GM19351 (cell line): ENCODE measurements around the gene EIF4A2.
"Not testable (repeated sequence)": the region's sequence is repeated elsewhere in the genome, so short reads cannot be mapped to it uniquely, and the experiment has no call there.

Experiments used
- ATAC-seq: cut with Tn5 transposase; IDR thresholded peaks from one replicate; pipeline ENCODE4 v1.9.1; 2021; ENCODE audit warnings: mild to moderate bottlenecking, moderate library complexity; ENCODE audit not compliant: unreplicated experiment

Gene EIF4A2

DNA sequence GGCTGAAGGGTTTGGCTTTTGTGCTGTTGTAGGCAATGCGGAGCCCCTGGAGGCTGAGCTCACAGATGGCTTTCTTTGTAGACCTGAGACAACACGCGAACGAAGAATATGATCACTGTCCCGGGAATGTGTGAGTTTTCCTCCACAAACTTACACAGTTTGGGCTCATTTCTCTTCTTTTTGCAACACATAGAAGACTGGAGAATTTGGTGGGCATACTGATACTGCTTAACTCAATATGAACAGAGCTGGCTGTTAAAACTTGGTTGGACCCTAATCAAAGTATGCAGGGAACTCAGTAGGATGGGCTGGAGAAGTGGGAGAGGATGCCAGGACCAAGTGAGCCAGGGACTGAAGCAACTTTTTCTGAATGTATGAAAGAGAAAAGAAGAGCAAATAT lies 35.1 kb downstream of the EIF4A2 start:
- no peak for ATAC-seq

DNA sequence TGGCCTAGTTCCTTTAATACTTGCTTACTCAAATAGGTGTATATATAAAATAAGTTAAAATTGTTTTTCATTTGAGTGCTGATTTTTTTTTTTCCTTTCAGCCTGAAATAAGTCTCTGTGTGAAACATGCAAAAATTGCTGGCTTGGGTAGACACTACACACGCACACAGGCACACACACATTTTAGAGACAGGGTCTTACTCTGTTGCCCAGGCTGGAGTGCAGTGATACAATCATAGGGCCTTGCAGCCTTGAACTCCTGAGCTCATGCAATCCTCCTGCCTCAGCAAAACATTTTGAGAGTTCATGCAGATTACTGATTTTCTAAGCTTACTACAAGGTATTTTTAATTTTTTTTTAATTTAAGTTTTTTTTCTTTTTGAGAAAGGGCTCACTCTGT lies 35.6 kb downstream of the EIF4A2 start:
- no peak for ATAC-seq

DNA sequence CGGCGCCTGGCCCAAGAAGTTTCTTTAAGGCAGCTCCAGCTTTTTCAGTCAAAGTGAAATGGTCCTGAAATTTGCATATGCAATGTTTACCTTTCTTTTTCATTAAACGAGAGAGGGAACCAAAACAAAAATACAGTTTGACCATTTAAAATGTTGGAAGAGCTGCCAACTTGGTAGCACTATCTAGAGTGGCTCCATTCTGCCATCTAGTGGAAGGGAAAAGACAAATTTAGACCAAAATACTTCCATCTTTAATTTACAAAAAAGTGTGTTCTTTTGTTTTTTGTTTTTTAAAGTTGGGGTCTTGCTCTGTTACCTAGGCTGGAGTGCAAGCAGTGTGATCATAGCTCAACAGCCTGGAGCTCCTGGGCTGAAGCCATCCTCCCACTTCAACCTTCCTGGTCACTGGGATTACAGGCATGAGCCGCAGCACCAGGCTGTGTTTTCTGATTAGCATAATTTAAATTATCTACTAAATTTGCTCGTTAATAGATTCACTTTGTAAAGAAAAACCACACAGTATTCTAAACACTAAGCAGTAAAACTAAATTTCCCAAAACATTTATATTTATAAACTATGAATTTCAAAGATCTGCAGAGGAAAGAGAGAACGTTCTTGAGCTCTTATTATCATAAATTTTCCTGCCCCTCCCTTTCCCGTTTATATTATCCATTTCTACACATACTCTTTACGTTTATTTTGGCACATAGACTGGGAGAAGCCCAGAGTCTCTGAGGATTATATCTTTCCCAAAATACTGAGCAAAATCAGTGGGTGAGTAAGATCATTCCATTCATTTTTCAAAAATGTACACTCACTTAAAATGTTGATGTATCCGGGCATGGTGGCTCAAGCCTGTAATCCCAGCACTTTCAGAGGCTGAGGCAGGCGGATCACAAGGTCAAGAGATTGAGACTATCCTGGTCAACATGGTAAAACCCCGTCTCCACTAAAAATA lies 38.3 kb downstream of the EIF4A2 start:
- ATAC-seq: no peak

DNA sequence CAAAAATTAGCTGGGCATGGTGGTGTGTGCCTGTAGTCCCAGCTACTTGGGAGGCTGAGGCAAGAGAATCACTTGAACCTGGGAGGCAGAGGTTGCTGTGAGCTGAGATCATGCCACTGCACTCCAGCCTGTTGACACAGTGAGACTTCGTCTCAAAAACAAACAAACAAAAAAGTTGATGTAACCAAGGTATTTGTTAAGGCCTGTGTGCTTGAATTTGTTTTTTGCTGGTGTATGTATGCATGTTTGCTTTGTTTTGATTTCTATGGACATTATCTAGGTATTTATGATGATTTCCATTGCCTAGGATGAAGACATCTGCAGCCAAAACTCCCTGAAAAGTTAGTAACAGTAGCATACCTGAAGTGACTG lies 39.0 kb downstream of the EIF4A2 start:
- not testable (repeated sequence) for ATAC-seq

DNA sequence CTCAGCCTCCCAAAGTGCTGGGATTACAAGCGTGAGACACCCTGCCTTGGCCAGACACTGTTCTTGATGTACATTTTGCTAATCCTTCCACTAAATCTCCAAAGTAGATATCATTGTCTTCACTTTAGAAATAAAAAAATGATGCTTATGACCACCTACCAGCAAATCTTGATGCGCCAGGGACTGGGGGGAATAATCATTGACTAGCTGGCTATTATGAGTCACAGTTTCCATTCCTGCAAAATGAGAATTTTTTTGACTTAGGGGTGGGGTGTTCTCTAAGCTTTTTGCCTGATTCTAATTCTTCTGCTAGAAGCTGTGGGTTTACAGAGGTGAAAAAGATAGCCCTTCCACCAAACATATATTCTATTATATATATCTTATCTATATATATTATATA lies 40.0 kb downstream of the EIF4A2 start:
- no peak for ATAC-seq

DNA sequence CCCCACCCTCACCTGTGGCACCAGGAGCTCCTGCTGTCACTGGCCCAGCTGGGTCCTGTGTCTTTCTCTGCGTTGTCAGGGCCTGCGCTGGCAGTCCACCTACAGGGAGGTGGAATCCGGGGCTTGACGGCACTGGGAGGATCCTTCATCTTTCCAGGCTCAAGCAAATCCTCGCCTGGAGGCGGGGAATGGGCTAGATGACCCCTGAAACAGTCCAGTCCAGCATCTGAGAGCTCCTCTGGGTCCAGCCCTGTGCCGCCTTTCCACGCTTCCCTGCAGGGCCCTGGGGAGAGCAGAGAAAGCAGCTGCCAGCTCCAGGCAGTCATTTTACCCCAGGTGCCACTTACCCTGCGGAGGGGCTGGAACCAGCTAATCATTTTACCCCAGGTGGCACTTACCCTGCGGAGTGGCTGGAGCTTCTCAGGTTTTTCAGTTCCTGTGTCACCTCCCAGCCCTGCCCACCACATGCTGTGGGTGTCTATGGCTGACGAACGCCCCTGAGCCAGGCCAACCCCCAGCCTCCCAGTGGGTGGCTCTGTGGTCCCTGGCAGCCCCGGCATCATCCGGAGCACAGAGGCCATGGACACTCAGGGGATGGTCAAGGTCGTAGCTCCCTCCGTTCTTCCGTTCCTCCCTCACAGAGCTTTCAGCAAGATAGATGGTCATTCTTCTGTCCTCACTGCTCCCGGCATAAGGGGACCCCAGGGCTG lies 41.2 kb downstream of the EIF4A2 start:
- ATAC-seq: no peak

DNA sequence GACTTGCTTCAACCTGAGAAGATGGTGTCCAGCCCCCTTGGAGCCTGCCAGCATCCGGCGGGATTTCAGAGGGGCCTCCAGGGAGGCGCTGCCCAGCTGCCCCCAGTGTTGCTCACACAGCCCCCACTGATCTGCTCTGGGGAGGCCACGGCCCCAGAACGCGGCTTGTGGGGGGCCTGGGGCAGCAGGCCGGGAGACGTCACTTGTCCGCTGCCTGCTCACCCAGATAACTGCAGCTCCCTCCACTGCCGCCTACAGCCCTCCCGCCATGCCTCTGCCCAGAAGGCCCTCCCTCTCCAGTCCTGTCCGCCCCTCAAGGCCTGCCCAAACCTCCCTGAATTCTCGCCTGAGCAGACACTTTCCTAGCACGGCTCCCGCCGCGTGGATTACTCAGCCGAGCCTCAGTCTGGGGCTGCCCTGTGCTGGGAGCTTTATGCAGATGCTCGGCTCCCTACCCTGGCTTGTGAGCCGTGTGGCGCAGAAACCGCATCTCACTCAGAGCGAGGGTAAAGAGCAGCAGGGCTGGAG lies 42.0 kb downstream of the EIF4A2 start:
- no peak for ATAC-seq

DNA sequence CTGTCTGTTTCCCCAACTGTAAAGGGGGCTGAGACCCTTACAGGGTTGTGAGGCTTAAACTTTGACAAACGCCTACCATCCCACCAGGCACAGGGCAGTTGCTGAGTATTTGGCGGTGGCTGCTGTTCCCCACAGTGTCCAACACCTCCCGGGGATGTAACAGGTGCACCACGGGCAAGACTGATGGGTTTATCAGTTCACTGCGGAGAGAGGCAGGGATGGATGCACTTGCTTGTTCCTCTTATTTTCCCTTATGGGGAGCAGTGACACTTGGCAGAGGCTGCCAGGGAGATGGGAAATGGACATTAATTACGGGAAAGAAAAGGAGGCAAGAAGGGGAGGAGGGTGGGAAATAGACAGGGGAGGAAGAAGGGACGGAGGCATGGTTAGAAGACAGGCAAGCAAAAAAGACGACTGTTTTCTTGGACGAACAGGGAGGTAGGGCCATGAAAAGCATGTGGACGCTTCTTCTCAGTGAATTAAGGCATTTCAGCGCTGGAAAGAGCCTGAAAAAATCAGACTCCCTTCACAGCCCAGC lies 42.6 kb downstream of the EIF4A2 start:
- ATAC-seq: no peak

DNA sequence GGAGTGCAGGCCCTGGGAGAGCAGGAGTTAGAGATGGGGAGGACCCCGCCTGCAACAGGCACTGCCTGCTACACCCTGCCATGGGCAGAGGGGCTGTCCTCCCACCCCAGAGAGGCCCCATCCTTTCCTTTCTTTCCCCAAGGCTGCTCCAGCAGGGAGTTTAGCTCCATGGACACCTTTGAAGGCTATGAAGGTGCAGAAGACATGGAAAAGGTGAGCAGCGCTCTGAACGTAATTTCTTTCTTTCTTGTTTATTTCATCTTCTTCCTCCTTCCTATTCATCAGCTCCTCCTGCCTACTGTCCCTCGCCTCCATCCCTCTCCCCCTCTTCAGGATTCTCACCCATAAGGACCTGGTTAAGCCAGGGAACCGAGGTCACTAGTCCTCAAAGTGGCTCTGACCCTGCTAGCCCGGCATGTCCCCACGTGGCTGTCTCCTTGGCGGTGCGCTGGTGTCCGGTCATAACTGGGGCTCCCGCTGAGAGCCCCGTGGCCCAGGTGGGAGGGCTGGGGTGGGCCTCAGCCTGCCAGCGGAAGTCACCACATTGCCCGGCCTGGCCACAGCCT lies 43.1 kb downstream of the EIF4A2 start:
- no peak for ATAC-seq

DNA sequence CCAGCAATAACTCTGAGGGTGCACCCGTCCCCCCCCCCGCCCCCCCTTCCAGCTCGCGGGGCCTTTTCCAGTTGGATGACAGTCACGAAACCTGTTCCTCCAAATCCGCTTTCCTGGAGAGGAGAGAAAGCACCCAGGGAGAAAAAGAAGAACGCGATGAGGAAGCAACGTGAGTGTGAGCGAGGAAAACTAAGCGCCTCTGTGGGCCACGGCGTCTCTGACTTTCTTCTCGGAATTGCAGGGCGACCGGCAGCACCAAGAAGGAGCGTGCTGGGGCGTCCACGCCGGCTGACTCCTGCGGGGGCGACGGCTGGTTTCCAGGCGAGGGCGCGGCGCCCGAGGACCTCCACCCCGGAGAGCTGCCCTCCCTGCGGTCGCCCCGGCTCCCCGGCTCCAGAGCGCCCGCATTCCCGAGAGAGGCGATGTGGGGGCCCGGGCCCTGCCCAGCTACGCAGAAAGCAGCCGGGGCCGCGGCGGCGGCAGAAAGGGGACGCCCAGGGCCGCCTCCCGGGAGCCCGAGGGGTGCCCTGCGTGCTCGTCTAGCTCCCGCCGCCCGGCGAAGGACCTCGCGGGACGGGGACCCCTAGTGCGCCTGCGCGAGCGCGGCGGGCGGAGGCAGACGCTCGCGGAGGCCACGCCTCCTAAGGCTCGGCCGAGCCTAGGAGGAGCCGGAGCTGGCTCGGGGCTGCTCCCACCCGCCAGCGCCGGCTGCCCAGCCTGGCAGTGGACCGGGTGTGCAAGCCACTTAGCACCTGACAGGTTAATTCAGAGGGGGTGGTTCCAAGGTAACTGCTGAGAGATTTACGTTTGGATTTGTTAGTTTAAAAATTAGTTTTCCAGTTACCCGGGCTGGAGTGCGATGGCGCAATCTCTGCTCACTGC lies 43.8 kb downstream of the EIF4A2 start:
- peak; percentile 83 for ATAC-seq

DNA sequence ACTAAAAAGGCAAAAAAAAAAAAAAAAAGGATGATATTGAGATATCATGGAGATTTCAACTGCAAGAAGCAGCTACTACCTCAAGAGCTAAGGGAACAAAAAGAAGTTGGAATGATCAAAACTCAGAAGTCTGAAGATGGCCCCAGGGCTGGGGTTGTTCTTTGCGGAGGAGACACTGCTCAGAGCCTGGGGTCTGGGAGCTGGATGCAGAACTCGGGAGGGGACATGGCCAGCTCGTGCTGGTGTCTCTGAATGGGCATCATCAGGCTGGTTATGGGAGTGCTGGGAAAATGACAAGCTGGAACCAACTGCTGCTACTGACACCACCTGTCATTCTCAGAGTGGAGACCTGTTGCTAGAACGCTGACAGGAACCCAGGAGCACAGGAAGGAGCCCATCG lies 45.0 kb downstream of the EIF4A2 start:
- ATAC-seq: no peak

DNA sequence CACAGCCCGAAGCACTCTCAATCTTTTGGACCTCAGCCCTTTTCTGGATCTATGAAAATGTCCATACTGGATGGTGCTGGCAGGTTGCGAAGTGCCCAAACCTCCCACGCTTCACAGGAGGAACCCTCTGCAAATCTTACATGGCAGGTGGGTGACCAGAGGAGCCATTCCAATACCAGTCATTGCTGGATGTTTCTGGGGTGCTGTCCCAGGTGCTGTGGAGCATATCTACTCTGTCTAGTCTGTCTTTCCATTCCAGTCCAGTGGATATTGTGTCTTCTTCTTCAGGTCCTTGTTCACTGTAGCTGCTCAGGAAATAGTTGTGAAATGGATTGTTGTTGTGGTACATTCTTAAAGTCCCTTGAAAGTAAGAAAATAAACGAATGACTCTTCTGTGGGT lies 48.4 kb downstream of the EIF4A2 start:
- ATAC-seq: no peak

DNA sequence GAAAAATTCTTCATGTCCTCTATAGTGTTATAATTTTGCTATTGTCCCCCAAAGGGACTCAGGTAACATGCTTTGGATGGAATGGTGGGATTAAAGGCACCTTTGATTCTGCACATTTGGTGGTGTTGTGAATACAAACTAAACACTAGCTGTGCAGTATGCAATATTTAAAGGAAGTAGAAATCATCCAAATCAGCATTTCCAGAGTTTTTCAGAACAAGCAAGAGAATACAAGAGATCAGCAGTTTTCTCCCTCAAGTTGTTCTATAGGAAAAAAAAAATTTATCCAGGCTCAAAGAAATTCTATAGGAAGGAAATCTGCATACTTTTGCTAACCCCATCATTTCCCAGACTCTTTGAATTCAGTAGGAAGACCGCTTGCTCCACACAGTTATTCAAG lies 48.9 kb downstream of the EIF4A2 start:
- no peak for ATAC-seq
